Frontal cortex (tissue), 4 donors: Measurements from ENCODE around the gene ACOX1. TPM values are rescaled to one million over a fixed set of nuclear protein-coding genes. Genes with fewer than 3 reads are reported as not detected.

Experiments used
- DNase-seq, 2 donors: peaks; one replicate each; pipeline ENCODE4 v3.0.0; 2012; ENCODE audit warnings: low spot score in 2 of 2
- FAIRE-seq: peaks from 2 replicates; lab custom pipeline; 2012; peaks lifted over from hg19 to GRCh38; lab: Jason Lieb, UNC
- total RNA-seq: library from RNA; depleted of rRNA; stranded (reverse); fragments of >200 nt; gene quantifications from one replicate; pipeline ENCODE4 v1.2.3, GENCODE V29; 2014
- donor health status: control.
- donor health status: control.
- donor health status: control.

ACOX1 gene
- total RNA-seq, 1 donor from 2014 or later = 98.2 TPM

DNA sequence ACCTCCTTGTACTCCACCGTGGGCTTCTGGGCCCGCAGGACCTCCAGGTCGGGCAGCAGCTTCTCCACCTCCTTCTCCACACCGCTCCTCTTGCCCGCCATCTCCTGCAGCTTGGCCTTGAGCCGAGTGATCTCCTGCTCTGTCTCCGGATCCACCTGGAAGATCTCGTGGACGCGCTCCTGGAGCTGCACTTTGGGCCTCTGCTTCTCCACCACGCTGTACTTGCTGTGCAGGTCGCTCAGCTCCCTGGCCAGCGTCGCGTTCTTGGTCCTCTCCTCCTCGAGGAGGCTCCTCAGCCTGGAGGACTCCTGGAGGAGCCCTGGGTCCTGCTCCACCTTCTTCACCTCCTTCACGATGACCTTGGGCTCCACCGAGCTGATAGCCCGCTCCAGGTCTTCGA, 30.5 kb upstream of the ACOX1 start:
- FAIRE-seq (no peak), DNase-seq (no peak)

DNA sequence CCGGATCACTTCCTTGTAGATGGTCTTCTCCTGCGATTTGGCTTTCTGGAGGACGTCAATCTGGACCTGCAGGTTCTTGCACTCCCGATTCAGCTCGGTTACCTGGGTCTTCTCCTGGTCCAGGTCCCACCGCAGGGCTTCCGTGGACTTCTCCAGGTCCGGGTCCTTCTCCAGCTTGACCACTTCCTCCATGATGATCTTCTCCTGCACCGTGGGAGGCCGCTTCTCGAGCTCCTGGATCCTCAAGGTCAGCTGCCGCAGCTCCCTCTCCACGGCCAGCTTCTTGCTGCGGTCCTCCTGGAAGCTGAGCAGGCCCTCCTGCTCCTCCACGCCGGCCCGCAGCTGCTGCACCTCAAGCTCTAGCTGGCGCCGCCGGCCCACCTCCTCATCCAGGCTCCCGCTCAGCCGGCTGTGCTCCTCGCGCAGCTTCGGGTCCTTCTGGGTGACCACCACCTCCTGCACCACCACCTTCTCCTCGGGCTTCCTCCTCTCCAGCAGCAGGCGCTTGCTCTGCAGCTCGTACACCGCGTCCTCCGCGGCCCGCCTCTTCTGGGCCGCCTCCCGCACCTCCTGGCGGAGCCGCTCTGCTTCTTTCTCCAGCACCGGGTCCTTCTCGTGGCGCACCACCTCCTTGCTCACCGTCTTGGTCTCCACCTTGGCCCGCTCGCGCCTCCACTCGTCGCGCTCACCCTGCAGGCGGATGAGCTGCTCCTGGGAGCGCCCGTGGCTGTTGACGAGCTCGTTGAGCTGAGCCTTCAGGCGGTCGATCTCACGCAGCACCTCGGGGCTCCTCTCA, 29.9 kb upstream of the ACOX1 start:
- FAIRE-seq (no peak), DNase-seq (no peak)

DNA sequence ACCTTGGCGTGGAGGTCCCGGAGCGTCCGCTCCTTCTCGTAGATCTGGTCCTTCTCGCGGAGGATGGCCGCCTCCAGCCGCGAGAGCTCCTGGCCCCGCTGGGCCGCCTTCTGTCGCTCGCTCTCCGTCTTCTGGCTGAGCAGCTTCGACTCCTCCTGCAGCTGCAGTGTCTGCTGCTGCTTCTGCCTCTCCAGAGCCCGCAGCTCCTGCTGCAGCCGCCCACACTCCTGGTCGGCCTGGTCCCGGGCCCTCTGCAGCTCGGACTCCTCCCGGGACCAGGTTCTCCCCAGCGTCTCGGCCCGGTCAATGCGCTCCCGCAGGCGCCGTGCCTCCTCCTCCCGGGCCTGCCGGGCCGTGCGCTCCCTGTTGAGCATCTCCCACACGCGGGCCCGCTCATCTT, 29.2 kb upstream of the ACOX1 start:
- FAIRE-seq (no peak), DNase-seq (no peak)

DNA sequence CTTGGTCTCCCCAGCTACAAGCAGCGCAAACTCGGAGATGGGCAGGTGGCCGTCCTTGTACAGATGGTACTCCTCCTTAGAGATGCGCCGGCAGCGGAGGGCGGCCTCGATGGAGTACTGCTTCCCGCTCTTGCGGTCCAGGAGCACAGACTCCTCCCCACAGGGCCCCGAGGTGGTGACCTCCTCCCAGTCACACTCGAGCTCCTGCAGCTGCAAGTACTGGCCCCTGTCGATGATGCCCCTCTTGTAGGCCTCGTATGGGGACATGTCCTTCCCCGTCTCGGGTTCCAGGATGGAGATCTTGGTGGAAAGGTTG, 28.8 kb upstream of the ACOX1 start:
- no peak for FAIRE-seq
- DNase-seq = no peak

DNA sequence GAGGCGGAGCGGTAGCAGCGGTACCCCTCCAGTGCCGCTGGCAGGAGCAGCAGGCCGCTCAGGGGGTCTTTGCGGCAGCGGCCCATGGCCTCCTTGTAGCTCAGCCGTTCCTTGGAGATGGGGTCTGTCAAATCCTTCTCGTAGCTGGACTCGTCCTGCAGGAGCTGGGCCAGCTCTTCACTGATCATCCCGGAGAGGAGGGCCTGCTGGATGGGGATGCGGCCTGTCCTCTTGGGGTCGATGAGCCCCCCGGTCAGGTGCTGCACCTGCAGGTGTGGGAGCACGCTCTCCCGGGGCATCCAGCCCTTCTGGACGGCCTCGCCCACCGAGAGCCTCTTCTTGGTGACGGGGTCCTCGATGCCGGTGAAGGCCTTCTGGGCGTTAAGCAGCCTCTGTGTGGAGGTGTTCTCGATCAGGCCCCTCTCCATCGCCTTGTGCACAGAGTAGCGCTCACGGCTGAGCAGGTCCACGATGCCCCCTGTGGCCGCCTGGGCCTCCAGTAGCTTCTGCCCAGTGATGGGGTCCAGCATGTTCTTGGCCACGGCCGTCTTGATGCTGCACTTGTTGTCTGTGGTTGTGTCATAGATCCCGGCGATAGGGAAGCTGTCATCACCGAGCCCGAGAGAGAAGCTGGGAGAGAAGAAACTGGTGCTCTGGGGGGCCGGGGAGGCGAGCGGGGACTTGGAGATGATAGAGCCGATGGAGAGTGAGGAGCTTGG, 28.3 kb upstream of the ACOX1 start:
- no peak for FAIRE-seq
- no peak for DNase-seq

DNA sequence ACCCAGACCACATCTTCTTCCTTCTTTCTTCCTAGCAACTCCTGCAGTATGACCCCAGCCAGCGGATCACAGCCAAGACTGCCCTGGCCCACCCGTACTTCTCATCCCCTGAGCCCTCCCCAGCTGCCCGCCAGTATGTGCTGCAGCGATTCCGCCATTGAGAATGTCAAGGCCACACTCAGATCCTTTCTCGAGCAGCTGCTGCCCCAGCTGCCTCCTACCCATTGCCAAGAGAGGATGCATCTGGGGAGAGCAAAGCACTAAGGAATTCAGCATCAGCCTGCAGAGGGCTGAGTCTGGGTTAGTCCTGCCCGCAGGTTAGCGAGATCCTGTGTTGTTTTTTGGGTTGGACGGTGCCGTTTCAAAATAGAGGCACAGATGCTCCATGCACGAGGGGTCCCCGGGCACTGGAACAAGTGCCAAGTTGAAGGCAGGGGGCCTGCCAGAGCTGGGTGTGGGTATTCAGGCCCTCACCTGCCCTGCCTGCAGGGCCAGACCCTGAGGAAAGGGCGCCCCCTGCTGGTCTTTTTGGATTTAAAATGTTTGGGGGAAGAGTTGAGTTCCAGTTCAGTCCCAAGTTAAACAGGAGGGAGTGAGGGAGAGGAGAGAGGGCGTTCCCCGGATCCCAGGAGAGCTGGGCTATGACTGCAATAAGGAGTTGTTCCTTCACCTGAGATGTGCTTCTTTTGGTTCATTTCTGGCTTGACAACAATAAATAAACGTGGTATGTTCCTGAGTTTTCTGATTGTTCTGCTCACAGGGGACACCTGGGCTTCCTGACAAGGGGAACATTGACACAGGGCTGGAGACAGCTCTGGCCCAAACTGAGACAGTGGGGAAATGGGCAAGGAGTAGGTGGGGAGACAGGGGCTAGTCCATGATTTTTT, 26.5 kb upstream of the ACOX1 start:
- DNase-seq (peak; percentile 78 to 81), FAIRE-seq (no peak)

DNA sequence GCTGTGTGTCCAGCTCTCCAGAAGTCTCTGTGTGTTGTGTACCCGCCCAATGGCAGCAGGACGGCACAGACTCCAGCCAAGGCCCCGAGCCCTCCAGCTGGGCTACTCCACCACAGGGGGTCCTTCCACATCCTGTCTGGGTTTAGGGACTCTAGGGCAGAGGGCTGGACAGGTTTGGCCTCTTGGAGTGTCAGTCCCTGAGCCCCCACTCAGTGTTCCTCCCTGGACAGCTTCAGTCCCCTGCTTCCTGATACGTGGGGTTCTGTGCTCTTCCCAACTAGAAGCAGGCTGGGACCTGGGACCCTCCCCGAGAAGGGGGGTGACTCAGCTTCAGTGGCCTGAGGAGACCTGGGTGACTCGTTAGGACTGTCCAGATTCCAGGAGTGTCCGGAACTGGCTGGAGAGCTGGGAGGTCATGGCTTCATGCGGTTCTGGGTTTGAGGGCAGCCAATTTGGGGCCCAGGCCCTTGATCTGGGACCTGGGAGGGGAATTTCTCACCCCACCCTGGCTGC, 25.8 kb upstream of the ACOX1 start:
- DNase-seq (no peak), FAIRE-seq (no peak)

DNA sequence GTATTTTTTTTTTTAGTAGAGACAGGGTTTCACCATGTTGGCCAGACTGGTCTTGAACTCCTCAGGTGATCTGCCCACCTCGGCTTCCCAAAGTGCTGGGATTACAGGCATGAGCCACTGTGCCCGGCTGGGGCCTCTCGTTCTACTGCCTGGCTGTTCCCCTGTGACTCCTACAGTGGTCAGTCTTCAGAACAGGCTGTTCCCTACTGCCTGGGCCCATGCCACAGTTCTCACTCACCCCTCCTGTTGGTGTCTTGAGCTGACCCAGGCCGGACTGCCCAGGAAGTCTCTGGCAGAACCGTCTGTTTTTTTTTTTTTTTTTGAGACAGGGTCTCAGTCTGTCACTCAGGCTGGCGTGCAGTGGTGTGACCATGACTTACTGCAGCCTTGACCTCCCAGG, 24.9 kb upstream of the ACOX1 start:
- no peak for FAIRE-seq
- DNase-seq = no peak

DNA sequence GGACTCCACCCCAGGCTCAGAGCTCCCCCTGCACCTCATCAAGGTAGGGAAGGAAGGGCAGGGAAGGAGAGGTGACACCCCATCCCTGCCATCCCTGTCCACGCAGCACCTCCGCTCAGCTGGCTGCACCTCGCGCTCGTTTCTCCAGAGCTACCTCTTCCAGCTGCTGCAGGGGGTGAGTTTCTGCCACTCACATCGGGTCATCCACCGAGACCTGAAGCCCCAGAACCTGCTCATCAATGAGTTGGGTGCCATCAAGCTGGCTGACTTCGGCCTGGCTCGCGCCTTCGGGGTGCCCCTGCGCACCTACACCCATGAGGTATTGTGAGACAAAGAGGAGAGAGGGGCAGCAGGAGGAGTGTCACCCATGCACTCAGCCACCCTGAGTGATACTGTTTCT, 23.1 kb upstream of the ACOX1 start:
- no peak for DNase-seq
- FAIRE-seq = no peak

DNA sequence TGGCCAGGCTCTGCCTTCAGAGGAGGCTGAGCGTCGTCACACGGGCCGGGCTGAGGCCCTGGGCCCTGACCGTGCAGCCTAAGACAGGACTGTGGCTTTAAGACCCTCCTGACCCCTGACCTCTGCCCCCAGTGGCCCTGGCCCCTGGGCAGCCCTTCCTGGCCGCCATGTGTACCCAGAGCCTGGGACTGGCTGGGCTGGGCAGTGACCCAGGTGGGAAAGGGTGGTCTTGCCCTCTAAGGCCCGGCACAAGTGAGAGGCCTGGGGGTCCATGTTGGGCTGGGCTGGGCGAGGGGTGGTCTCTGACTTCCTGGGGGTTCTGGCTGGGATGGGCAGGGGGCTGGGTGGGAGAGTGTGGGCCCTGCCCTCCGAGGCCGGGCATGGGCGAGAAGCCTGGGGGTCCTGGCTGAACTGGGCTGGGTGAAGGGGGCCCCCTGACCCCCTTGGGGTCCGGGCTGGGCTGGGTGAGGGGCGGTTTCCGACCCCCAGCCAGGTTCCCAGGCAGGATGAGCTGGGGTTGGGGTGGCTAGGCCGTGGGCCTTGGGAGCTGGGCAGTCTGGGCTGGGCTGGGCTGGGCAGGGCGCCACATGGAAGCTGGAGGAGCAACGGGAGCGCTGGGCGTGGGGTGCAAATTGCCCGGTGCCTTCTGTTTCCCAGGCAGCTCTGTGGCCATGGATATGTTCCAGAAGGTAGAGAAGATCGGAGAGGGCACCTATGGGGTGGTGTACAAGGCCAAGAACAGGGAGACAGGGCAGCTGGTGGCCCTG, 22.0 kb upstream of the ACOX1 start, which contains the start of gene CDK3:
TSS of gene CDK3 (plus strand) at position 101 of the 767 bp plus-strand sequence. CDS start at position 672, 571 bp downstream.
- FAIRE-seq = no peak

DNA sequence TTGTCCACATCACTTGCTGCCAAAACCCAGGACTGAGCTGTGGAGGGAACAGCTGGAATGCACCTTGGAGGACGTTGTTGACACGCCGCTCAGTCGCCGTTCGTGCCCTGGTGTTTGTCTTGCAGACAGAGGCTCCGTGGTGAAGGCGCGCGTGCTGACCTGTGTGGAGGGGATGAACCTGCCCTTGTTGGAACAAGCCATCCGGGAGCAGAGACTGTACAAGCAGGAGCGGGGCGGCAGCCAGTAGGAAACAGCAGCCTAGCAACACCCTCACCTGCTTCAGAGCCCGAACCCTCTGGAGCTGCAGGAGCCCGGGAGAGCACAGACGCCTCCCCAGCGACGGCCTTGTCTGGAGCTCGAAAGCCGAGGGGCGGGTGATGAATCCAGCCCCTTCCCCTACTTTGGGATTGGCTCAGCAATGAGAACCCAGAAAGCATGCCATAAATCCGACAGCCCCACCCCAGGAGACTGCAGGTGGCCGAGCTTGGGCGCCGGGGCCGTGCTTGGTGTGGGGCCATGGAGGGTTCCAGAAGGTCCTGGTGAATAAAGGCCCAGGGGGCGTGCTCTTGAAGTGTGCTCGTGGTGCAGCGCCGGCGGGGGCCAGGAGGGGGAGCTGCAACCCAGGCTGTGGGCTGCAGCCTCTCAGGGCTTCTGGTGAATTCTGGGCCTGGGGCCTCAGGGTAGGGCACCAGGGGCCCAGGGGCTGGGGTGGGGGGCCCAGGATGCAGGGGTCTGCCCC, 21.2 kb upstream of the ACOX1 start:
- no peak for FAIRE-seq

More for the DNA sequence above, 22.0 kb upstream of the ACOX1 start, which contains the start of gene CDK3:
- DNase-seq = peak in 1 of 2 donors; percentile 16

DNA sequence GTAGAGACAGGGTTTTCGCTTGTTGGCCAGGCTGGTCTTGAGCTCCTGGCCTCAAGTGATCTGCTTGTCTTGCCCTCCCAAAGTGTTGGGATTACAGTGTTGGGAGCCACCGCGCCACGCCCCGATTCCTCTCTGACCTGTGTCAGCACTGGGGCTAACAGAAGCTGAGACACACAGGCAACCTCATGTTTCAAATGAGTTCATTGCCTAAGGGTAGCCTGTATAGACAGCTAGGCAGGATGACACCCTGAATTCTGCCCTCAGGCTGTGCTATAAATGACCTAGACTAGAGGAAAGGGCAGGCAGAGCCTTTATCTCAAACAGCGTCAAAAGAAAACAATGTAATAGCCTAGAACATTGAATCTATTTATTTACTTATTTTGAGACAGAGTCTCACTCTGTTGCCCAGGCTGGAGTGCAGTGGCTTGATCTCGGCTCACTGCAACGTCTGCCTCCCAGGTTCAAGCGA, 19.4 kb upstream of the ACOX1 start:
- FAIRE-seq = no peak
- no peak for DNase-seq

More for the DNA sequence above, 21.2 kb upstream of the ACOX1 start:
- peak in 1 of 2 donors; percentile 75 for DNase-seq

DNA sequence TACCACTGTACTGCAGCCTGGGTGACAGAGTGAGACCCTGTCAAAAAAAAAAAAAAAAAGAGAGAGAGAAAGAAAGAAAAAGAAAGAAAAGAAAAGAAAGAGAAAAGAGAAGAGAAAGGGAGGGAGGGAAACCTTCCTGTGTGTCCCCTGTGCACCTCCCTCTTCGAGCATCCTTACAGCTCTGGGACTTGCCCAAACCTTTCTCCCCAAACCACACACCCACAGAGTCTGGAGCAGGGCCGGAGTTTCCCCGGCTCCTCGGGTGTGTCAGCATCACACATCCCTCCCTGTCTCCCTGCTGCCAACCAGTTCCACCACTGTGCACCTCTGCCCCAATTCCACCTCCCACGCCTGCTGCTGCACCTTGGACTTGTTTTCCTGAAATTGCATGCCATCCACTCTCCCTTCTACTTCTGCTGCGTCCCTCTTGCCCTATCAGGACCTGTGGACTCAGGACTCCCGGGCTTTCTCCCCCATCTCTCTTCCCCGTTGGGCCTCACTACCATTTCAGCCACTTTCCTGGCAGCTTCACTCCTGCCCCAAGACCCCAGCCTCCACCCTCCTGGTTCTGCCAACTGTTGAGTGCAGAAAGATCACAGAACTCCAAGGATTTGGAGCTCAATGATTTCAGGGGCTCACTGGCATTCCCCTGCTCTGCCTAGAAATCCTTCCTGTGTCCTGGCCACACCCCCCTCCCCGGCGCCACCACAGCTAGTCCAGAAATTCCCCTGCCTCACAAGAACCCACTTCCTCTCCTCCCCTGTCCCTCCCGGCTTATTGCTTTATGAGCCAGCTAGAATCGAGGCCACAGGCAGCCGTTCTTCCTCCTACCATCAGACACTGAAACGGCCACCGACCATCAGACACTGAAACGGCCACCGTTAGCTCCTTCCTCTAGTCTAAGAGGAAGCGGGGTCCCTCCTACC, 18.0 kb upstream of the ACOX1 start:
- no peak for FAIRE-seq
- DNase-seq = no peak

DNA sequence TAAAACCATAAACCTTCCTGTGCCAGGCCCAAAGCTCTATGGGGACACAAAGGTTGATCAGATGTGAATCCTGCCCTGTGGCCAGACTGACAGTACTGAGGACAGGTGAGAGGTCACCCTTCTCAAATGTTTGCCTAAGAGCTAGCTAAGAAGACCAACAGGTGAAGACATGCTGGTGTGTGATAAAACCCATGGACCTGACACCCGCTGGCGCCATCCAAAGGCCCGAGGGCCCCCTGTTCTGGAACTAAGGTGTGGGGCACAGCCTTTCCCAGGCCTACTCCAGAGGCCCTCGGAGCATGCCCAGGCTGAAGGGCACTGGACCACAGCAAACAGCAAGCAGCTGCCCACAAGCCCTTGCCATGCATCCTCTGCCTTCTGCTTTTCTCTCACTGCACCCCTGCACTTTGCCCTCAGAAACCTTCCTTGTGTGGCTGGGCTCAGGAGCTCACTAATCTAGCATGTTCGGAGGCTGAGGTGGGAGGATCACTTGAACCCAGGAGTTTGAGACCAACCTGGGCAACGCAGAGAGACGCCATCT, 16.5 kb upstream of the ACOX1 start:
- no peak for FAIRE-seq
- DNase-seq = no peak

DNA sequence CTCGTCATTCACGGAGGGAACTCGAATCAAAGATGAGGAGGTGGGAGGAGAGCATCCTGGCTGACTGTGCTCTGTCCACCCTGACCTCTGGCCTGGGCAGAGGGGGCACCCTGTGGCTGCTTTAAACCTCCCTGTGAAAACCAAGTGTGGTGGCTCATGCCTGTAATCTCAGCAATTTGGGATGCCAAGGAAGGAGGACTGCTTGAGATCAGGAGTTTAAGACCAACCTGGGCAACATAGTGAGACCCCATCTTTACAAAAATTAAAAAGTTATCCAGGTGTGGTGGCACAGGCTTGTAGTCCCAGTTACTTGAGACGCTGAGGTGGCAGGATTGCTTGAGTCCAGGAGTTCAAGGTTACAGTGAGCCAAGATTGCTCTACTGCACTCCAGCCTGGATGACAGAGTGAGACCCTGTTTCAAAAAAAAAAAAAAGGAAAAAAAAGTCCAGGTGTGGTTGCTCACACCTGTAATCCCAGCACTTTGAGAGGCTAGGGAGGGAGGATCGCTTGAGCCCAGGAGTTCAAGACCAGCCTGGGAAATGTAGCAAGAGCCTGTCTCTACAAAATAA, 15.9 kb upstream of the ACOX1 start:
- DNase-seq = no peak
- FAIRE-seq = no peak

DNA sequence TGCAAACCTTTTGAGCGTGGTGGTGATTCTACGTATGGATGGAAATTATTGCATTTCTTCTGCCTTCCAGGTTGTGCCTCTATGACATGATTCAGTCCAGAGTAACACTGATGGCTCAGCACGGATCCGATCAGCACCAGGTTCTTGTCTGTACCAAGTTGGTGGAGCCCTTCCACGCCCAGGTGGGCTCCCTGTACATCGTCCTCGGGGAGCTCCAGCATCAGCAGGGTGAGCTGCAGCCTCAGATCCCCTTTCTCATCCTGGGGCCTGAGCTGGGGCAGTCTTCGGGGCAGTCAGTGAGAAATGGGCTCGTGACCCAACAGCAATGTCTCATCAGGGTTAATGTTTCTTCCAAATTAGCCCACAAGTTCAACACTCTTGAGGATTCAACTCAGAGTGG, 12.4 kb upstream of the ACOX1 start:
- FAIRE-seq = no peak

DNA sequence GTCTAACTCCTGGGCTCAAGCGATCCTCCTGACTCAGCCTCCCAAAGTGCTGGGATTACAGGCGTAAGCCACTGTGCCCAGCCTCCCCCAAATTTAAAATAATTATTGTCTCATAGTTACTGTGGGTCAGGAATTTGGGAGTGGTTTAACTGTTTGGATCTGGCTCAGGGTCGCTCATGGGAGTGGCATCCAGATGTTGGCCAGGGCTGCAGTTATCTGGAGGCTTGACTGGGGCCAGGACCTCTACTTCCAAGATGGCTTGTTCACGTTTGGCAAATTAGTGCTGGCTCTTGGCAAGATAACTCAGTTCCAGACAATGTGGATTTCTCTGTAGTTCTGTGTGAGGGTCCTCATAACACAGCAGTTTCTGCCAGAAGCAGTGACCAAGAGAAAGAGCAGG, 8.1 kb upstream of the ACOX1 start:
- no peak for FAIRE-seq
- DNase-seq = no peak

More for the DNA sequence above, 12.4 kb upstream of the ACOX1 start:
- DNase-seq = no peak
